Measurements from ENCODE around the gene KRT8.

KRT8 gene

DNA sequence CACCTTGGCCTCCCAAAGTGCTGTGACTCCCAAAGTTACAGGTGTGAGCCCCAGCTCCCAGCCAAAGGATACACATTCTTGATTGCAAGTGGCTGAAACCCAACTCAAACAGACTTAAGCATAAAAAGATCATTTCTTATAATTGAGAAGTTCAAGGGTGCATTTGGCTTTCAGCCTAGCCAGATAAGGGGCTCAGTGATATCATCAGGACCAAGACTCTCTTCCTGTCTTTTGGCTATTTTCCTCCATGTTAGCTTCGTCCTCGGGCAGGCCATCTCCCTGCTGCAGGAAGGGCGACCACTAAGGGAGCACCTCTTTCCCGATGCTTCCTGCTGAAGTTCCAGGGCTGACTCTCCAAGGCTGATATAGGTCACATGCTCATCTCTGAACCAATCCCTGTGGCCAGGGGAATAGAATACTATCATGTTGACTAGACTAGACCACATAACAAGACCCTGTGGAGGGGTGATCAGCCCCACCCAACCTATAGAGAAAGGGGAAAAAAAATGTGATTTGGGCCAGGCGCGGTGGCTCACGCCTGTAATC lies 9.8 kb upstream of the KRT8 start:
- TF ChIP-seq USF1 (IDR thresholded peaks at IDR 0.05) (peak; percentile 58; the same call in 1 of the 2 replicates), MAX (IDR thresholded peaks at IDR 0.05) (no peak)

DNA sequence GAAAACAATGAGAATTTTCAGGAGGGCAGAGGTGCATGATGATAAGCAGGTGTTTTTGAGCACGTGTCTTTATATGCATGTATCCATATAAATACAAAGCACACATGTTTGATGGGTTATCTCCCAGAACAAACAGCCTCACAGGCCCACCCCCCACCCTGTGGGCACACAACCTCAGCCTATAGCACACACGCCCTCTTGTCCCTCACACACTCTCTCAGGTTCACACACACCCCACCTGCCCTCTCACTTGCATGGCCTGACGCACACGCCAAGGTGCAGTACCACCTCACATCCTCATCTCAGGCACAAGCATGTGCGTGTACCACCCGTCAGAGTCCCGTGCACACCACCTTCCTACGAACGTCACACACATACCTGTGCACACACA lies 8.6 kb upstream of the KRT8 start:
- no peak for TF ChIP-seq EP300 (IDR thresholded peaks at IDR 0.05; ENCODE audit: borderline replicate concordance)
- TF ChIP-seq TAF1 (IDR thresholded peaks at IDR 0.05; ENCODE audit: low read depth), result no peak
- no peak for TF ChIP-seq NFIC (IDR thresholded peaks at IDR 0.05)
- TF ChIP-seq YY1 (IDR thresholded peaks at IDR 0.05; ENCODE audit: low read depth), result no peak
- TF ChIP-seq, protein P1, sequence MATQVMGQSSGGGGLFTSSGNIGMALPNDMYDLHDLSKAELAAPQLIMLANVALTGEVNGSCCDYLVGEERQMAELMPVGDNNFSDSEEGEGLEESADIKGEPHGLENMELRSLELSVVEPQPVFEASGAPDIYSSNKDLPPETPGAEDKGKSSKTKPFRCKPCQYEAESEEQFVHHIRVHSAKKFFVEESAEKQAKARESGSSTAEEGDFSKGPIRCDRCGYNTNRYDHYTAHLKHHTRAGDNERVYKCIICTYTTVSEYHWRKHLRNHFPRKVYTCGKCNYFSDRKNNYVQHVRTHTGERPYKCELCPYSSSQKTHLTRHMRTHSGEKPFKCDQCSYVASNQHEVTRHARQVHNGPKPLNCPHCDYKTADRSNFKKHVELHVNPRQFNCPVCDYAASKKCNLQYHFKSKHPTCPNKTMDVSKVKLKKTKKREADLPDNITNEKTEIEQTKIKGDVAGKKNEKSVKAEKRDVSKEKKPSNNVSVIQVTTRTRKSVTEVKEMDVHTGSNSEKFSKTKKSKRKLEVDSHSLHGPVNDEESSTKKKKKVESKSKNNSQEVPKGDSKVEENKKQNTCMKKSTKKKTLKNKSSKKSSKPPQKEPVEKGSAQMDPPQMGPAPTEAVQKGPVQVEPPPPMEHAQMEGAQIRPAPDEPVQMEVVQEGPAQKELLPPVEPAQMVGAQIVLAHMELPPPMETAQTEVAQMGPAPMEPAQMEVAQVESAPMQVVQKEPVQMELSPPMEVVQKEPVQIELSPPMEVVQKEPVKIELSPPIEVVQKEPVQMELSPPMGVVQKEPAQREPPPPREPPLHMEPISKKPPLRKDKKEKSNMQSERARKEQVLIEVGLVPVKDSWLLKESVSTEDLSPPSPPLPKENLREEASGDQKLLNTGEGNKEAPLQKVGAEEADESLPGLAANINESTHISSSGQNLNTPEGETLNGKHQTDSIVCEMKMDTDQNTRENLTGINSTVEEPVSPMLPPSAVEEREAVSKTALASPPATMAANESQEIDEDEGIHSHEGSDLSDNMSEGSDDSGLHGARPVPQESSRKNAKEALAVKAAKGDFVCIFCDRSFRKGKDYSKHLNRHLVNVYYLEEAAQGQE (IDR thresholded peaks at IDR 0.05; ENCODE audit: low read depth), result no peak
- no peak for TF ChIP-seq CEBPB (IDR thresholded peaks at IDR 0.05)
- TF ChIP-seq MAX (IDR thresholded peaks at IDR 0.05), result no peak
- no peak for TF ChIP-seq CREB1 (IDR thresholded peaks at IDR 0.05; ENCODE audit: low read depth)
- TF ChIP-seq TCF12 (IDR thresholded peaks at IDR 0.05; ENCODE audit: low read depth), result no peak

DNA sequence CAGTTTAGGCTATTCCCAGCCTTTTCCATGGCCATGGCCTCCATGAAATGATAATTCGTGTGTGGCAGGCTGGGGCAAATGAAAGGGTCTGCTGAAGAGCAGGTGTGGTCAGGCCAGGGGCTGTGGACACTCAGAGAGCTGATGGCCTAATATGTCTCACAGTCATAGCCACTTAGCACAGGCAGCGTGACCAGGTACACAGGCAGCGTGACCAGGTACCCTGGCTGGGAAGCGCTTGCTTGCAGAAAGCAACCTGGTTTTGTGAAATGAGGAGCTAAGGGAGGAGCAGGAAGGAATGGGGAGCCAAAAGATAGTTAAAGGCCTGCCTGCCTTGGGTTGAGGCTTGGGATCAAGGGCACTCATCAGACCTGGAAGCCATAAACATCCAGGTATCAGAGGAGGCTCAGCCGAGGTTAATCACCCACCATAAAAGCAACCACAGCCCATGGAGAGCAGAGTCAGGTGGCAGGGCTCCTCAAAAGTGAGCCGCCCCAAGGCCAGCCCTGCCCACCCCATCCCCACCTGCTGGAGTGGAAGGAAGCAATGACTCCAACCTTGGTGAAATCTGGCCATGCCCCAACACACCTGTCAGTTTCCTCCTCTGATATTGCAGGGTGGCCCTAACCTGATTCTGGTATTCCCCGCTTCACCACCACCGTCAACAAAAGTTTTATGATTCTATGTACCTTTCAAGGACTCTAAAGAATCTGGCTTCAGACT lies 8.0 kb upstream of the KRT8 start:
- no peak for TF ChIP-seq RAD21 (IDR thresholded peaks at IDR 0.05; ENCODE audit: low read depth)
- no peak for TF ChIP-seq EP300 (IDR thresholded peaks at IDR 0.05; ENCODE audit: borderline replicate concordance)
- no peak for TF ChIP-seq TEAD4 (IDR thresholded peaks at IDR 0.05)
- no peak for TF ChIP-seq NFIC (IDR thresholded peaks at IDR 0.05)
- TF ChIP-seq USF1 (IDR thresholded peaks at IDR 0.05), result no peak
- TF ChIP-seq, protein P1 (IDR thresholded peaks at IDR 0.05; ENCODE audit: low read depth), result no peak
- TF ChIP-seq YY1 (IDR thresholded peaks at IDR 0.05; ENCODE audit: low read depth), result no peak
- no peak for TF ChIP-seq CREB1 (IDR thresholded peaks at IDR 0.05; ENCODE audit: low read depth)
- TF ChIP-seq TCF12 (IDR thresholded peaks at IDR 0.05; ENCODE audit: low read depth), result no peak
- TF ChIP-seq MAX (IDR thresholded peaks at IDR 0.05), result no peak
- no peak for TF ChIP-seq CEBPB (IDR thresholded peaks at IDR 0.05)
- TF ChIP-seq TAF1 (IDR thresholded peaks at IDR 0.05; ENCODE audit: low read depth), result no peak
- TF ChIP-seq EGR1 (IDR thresholded peaks at IDR 0.05), result no peak
- no peak for TF ChIP-seq ZBTB7A (IDR thresholded peaks at IDR 0.05; ENCODE audit: low read depth)
- no peak for TF ChIP-seq FOXM1 (IDR thresholded peaks at IDR 0.05; ENCODE audit: borderline replicate concordance, low read depth)

- TF ChIP-seq EGR1 (IDR thresholded peaks at IDR 0.05) (no peak), CREB1 (IDR thresholded peaks at IDR 0.05; ENCODE audit: low read depth) (no peak), TCF12 (IDR thresholded peaks at IDR 0.05; ENCODE audit: low read depth) (no peak), TEAD4 (IDR thresholded peaks at IDR 0.05) (no peak), YY1 (IDR thresholded peaks at IDR 0.05; ENCODE audit: low read depth) (no peak), MAX (IDR thresholded peaks at IDR 0.05) (no peak), NFIC (IDR thresholded peaks at IDR 0.05) (no peak), ZBTB7A (IDR thresholded peaks at IDR 0.05; ENCODE audit: low read depth) (no peak), FOXM1 (IDR thresholded peaks at IDR 0.05; ENCODE audit: borderline replicate concordance, low read depth) (no peak), EP300 (IDR thresholded peaks at IDR 0.05; ENCODE audit: borderline replicate concordance) (no peak), RAD21 (IDR thresholded peaks at IDR 0.05; ENCODE audit: low read depth) (no peak), USF1 (IDR thresholded peaks at IDR 0.05) (no peak), TAF1 (IDR thresholded peaks at IDR 0.05; ENCODE audit: low read depth) (no peak), CEBPB (IDR thresholded peaks at IDR 0.05) (no peak)
- TF ChIP-seq, protein P1 (IDR thresholded peaks at IDR 0.05; ENCODE audit: low read depth), result no peak
Measured at GRCh38 chr12:52910248-52910883, 5.5 kb upstream of the KRT8 start.
